Activated T-helper 1 cell treated with anti-CD3 and anti-CD28 coated beads, Interleukin-12 subunit alpha, Interleukin-12 subunit beta, Interleukin-2, Interleukin-4 antibody, amounts not matched to agents 30 ng/mL and 10 ng/mL and 1 ng/mL, durations not matched to agents 14 hours and 24 hours and 36 hours (primary cell): Measurements from ENCODE around the gene LACRT. TPM values are rescaled to one million over a fixed set of nuclear protein-coding genes. Genes with fewer than 3 reads are reported as not detected.

Experiments used
- DNase-seq: peaks from one replicate; pipeline ENCODE4 v3.0.0; 2021; ENCODE audit warnings: low spot score
- H3K27ac Mint-ChIP-seq: one replicate; pipeline ENCODE4 v1.8.0; 2021; ENCODE audit warnings: mild to moderate bottlenecking, mixed read lengths
- H3K27me3 Mint-ChIP-seq: one replicate; pipeline ENCODE4 v1.8.0; 2022; ENCODE audit warnings: mild to moderate bottlenecking, moderate library complexity, mixed read lengths; ENCODE audit not compliant: insufficient read depth
- H3K36me3 Mint-ChIP-seq: one replicate; pipeline ENCODE4 v1.8.0; 2021; ENCODE audit warnings: low read depth, mixed read lengths
- H3K4me1 Mint-ChIP-seq: one replicate; pipeline ENCODE4 v1.8.0; 2021; ENCODE audit warnings: low read depth, mixed read lengths
- H3K4me3 Mint-ChIP-seq: one replicate; pipeline ENCODE4 v1.8.0; 2021; ENCODE audit warnings: mild to moderate bottlenecking, moderate library complexity, mixed read lengths
- H3K9me3 Mint-ChIP-seq: one replicate; pipeline ENCODE4 v1.8.0; 2021; ENCODE audit warnings: mixed read lengths
- intact Hi-C: fragments of 100-400 bp; cut with micrococcal nuclease; formaldehyde crosslinking; loops from one replicate; pipeline ENCODE4 v1.15.1; 2024
- total RNA-seq: library from RNA; stranded (reverse); gene quantifications from 2 replicates; pipeline ENCODE4 v1.2.3, GENCODE V29; 2022

LACRT gene
- total RNA-seq, 1 donor from 2014 or later: not detected

DNA sequence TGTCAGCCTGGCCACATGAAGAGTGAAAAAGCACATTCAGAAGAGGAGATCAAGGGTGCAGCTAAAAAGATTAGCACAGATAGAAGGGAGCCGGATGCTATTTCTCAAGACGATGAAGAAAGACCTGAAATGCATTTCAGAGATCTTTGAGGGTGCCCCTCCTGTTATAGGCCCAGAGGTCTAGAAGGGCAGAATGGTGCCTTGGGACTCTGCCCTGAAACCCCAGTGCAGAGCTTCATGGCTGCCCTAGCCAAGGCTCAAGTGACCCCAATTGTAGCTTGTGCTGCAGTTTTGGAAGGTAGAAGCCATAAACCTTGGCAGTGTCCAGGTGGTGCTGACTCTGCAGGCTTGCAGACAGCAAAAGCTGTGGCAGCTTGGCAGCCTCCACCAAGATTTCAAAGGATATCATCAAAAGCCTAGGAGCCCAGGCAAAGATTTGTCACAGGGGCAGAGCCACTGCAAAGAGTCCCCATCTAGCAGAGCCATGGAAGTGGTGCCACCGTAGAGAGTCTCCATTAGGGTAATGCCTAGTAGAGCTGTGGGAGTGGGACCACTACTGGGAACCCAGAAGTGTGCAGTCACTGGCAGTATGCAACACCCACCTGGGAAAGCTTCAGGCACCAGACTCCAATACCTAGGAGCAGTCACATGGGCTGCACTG, 6.4 kb downstream of the LACRT start:
- DNase-seq: no peak
- no peak overlapping the region for H3K27ac Mint-ChIP-seq
- peaks cover 16% of the 10 kb centered on the region for H3K9me3 Mint-ChIP-seq
- intact Hi-C loops: no loop called here
- H3K4me3 Mint-ChIP-seq: no peak overlapping the region
- peaks cover 25% of the 10 kb centered on the region for H3K27me3 Mint-ChIP-seq
- H3K4me1 Mint-ChIP-seq: no peaks in the 10 kb centered on the region
- H3K36me3 Mint-ChIP-seq: peaks cover 3% of the 10 kb centered on the region

DNA sequence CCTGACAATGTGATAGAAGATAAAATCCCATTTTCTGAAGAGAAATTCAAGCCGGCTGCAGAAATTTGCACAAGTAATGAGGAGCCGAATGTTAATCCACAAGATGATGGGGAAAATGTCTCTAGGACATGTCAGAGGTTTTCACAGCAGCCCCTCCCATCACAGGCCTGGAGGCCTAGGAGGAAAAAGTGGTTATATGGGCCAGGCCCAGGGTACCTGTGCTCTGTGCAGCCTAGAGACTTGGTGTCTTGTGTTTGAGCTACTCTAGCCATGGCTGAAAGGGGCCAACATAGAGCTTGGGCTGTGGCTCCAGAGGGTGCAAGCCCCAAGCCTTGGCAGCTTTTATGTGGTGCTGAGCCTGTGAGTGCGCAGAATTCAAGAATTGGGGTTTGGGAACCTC, 7.4 kb downstream of the LACRT start:
- no peak overlapping the region for H3K4me3 Mint-ChIP-seq
- H3K4me1 Mint-ChIP-seq: no peaks in the 10 kb centered on the region
- intact Hi-C loops: no loop called here
- peaks cover 32% of the 10 kb centered on the region for H3K27me3 Mint-ChIP-seq
- peaks cover 16% of the 10 kb centered on the region for H3K9me3 Mint-ChIP-seq
- DNase-seq: no peak
- H3K36me3 Mint-ChIP-seq: peaks cover 3% of the 10 kb centered on the region
- no peak overlapping the region for H3K27ac Mint-ChIP-seq

DNA sequence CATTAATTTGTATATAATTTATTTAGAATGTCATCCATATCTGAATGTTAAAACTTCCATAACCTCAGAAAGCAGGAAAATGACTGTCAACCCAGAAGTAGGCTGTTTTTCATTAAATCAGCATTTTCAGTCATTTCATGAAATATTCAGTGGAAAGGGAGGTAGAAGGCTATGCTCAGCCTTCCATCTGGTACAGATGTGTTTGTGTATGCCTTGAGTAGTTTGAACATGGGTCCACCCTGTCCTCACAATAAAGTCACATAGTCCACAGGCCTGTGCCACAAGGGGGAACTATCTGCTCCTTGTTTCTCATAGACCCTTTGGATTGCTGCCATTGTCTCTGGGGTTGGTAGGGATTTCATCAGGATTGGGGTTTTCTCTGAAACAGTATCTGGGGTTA, 9.1 kb downstream of the LACRT start:
- Mint-ChIP-seq H3K27ac (no peak overlapping the region), H3K27me3 (peaks cover 37% of the 10 kb centered on the region), H3K4me1 (no peaks in the 10 kb centered on the region), H3K4me3 (no peak overlapping the region), H3K36me3 (peaks cover 3% of the 10 kb centered on the region), H3K9me3 (peaks cover 16% of the 10 kb centered on the region)
- intact Hi-C loops: no loop called here
- DNase-seq: no peak

DNA sequence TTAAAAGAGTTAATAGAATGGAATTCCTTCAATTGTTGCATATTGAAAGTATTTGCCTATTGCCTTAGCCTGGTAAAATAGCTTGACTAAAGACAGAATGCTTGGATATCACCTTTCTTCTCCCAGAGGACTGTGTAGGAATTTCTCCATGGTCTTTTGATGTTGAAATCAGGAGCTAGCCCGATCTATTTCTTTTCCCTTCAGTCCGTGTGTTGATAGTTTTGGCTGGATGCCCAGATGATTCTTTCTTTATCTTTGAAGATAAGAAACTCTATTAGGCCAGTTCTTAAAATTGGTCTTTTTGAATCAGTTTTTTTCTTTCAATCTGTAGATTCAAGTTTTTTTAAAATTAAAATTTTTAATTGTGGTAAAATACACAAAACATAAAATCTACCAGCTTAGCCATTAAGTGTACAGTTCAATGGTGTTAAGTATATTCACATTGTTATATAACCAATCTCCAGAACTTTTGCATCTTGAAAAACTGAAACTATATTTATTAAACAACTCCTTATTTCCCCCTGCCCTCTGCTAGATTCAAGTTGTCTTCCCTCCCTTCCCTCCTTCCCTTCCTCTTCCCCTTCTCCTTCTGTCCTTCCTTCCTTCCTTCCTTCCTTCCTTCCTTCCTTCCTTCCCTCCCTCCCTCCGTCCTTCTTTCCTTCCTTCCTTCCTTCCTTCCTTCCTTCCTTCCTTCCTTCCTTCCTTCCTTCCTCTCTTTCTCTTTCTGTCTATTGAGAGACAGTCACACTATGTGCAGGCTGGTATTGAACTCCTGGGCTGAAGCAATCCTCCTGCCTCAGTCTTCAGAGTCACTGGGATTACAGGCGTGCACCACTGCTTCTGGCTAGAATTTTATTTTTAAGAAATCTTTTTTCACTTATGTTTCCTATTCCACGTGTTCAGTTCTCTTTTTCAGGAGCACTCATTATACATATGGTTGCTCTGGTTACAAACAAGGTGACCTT, 10.1 kb downstream of the LACRT start:
- intact Hi-C loops: no loop called here
- Mint-ChIP-seq H3K27me3 (peaks cover 43% of the 10 kb centered on the region), H3K9me3 (peaks cover 16% of the 10 kb centered on the region), H3K27ac (no peak overlapping the region), H3K36me3 (peaks cover 3% of the 10 kb centered on the region), H3K4me3 (no peak overlapping the region), H3K4me1 (no peaks in the 10 kb centered on the region)
- DNase-seq: no peak

DNA sequence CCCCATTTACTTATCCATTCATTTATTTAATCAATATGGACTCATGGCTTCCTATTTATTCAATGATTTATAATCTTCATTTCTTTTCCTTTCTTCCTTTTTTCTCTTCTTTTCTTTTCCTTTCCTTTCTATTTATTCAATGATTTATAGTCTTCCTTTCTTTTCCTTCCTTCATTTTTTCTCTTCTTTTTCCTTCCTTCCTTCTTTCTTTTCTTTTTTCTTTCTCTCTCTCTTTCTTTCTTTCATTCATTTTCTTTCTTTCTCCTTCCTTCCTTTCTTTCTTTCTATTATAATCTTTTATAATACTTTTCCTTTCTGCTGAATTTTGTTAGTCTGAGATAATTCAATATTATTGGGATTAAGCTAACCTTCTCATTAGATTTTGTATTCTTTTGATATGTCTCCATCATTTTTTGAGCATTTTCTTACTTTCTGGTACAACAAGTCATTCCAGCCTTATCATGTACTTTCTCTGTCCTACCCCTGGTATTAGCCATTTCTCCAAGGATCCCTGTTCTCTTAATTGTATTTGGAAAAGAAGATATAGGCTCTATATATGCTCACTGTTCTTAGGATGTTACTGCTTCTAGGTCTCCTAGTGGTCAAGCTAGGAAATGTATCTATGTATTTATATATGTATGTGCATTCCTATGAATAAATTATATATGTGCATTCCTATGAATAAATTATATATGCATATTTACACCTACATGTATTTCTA, 12.1 kb downstream of the LACRT start:
- no peak overlapping the region for H3K27ac Mint-ChIP-seq
- intact Hi-C loops: no loop called here
- DNase-seq: no peak
- H3K36me3 Mint-ChIP-seq: no peaks in the 10 kb centered on the region
- no peaks in the 10 kb centered on the region for H3K4me1 Mint-ChIP-seq
- H3K4me3 Mint-ChIP-seq: no peak overlapping the region
- H3K27me3 Mint-ChIP-seq: peaks cover 44% of the 10 kb centered on the region
- peaks cover 10% of the 10 kb centered on the region for H3K9me3 Mint-ChIP-seq

DNA sequence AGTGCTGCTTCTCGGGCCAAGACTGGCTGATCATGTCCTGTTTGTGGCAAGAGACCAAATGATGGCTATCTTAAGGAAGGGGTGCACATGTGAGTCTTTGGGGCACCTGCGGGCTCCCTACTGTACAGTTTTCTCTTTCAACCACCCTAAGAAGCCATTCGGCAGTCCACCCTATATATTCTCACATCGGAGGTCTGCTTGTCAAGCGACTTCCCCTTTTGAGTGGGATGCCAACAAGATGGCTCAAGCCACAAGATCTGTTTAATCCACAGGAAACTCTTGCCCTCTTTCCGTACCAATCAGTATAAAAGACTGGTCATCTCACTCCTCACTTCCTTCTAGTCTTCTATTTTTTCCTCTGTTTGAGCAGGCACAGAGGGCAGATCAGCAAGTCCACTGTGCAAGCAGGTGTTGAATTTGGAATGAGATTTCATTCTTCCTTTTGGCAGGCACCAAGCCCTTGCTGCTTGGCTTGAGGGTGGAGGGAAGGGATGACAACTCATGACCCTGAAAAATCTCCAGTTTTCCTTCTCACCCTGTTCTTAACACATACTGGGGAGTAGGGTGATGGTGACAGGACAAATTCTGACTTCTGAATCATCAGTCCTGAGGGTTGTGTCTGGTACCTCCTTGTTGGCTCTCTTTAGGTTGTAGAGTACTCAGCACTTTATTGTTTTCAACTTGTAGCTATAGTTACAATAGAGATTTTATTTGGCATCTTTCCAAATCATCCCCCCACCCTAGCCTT, 17.6 kb downstream of the LACRT start:
- Mint-ChIP-seq H3K27me3 (peaks cover 45% of the 10 kb centered on the region), H3K4me1 (no peaks in the 10 kb centered on the region), H3K9me3 (no peaks in the 10 kb centered on the region), H3K4me3 (no peak overlapping the region), H3K36me3 (no peaks in the 10 kb centered on the region), H3K27ac (no peak overlapping the region)
- intact Hi-C loops: no loop called here
- DNase-seq: no peak

DNA sequence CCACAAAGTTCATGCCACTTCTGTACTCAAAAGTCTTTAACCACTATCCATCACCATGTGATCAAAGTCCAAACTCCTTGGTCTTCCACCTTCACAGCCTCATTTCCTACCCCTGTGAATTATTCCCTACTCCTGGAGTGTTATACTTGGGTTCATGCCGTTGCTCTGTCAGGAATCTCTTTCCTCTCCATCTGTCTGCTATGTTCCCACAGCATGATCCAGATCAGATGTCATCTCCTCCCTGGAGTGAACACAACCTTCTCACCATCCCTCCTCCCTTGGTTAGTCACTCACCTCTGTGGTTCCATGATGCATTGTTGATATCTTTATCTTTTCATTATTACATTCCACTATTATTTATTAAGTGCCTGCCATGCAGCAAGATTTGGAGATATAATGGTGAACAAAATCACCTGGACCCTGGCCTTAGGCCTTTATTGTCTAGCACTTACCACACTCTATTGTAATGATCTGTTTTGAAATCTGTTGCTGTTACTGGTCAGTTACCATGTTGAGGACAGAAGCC, 22.4 kb downstream of the LACRT start:
- H3K36me3 Mint-ChIP-seq: no peaks in the 10 kb centered on the region
- H3K27ac Mint-ChIP-seq: no peak overlapping the region
- no peak for DNase-seq
- H3K9me3 Mint-ChIP-seq: no peaks in the 10 kb centered on the region
- intact Hi-C loops: no loop called here
- H3K4me1 Mint-ChIP-seq: no peaks in the 10 kb centered on the region
- no peak overlapping the region for H3K4me3 Mint-ChIP-seq
- H3K27me3 Mint-ChIP-seq: peaks cover 34% of the 10 kb centered on the region

DNA sequence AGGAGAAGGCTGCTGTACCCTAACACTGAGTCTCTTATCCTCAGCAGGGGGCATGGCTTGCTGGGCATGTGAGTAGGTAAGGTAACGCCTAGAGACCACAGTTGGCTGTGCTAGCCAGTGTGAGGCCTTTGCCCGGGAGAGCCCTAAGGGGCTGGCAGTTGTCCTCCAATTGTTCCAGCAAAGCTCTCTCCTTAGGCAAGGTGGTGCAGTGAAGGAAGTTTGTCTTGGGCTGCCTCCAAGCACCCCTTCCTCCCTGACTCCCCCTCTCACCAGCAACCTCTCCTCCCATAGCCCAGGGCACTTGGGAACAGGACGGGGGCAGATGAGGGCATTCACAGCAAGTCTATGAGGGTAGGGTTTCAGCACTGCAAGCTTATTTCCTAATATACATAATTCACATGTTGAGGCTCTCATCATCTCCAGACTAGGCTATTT, 23.0 kb downstream of the LACRT start:
- intact Hi-C loops: no loop called here
- H3K36me3 Mint-ChIP-seq: no peaks in the 10 kb centered on the region
- H3K4me3 Mint-ChIP-seq: no peak overlapping the region
- peaks cover 28% of the 10 kb centered on the region for H3K27me3 Mint-ChIP-seq
- no peaks in the 10 kb centered on the region for H3K4me1 Mint-ChIP-seq
- H3K9me3 Mint-ChIP-seq: no peaks in the 10 kb centered on the region
- H3K27ac Mint-ChIP-seq: no peak overlapping the region
- no peak for DNase-seq

DNA sequence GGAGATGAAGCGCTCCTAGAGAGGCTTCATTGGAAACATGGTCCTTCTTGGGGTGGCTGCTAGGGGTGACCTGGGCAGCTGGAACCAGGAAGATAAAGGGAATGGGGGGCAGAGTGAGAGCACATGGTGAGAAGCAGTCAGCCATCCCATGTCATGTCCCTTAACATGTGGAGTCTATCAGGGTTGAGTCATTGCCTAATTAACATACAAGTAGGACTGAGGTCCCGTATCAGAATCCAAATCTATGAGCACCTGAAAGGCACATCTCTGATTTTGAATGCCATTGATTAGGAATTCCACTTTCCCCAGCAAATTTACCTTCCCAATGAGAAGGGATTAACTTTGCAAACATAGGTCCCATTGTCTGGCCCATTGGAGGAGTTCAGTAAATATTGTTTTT, 25.9 kb downstream of the LACRT start:
- Mint-ChIP-seq H3K27ac (no peak overlapping the region), H3K9me3 (no peaks in the 10 kb centered on the region), H3K4me3 (no peak overlapping the region), H3K4me1 (no peaks in the 10 kb centered on the region), H3K36me3 (no peaks in the 10 kb centered on the region), H3K27me3 (peaks cover 12% of the 10 kb centered on the region)
- intact Hi-C loops: no loop called here
- no peak for DNase-seq

DNA sequence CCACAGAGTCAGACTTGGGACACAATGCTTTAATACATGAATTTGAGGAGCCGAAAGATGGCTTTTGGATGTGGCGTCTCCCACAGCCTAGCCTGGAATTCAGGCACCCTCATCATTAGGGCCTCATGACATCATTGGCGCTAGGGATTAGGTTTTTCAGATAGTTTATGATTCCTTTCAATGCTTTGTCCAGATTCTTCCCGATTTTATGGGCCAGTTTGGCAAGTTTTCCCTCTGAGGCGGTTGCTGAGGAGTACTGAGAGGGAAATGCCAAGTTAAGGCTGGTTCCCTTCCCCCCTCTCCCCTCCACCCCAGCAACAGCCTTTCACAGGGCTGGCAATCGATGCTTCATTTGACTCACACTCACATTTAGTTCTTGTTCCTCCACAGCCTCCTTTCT, 26.5 kb downstream of the LACRT start:
- H3K4me3 Mint-ChIP-seq: no peak overlapping the region
- H3K27me3 Mint-ChIP-seq: peaks cover 12% of the 10 kb centered on the region
- DNase-seq: no peak
- no peaks in the 10 kb centered on the region for H3K9me3 Mint-ChIP-seq
- H3K36me3 Mint-ChIP-seq: no peaks in the 10 kb centered on the region
- no peak overlapping the region for H3K27ac Mint-ChIP-seq
- intact Hi-C loops: no loop called here
- H3K4me1 Mint-ChIP-seq: peaks cover 3% of the 10 kb centered on the region

DNA sequence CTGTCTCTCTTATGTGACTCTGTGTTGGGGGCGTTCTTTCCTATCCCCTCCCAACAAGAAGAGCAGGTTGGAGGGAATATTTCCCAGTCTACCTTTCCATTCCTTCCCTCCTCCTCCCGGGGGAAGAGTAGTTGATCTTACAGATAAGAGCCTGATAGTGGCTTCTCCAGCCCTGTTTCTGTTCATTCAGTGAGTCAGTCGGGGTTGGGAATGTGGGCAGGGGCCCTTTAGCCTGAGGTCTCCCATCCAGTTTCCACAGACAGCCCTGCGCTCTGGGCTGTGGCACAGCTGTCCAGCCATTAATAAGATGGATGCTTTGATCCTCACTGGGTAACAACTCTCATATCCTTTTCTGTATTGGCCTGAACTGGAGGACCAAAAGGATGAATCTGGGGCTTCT, 28.1 kb downstream of the LACRT start:
- Mint-ChIP-seq H3K27ac (no peak overlapping the region), H3K27me3 (peaks cover 7% of the 10 kb centered on the region), H3K36me3 (no peaks in the 10 kb centered on the region), H3K4me1 (peaks cover 7% of the 10 kb centered on the region), H3K4me3 (no peak overlapping the region), H3K9me3 (no peaks in the 10 kb centered on the region)
- no peak for DNase-seq
- intact Hi-C loops: no loop called here
